ENCODE results near the gene CUTC. TPM values are rescaled to one million over a fixed set of nuclear protein-coding genes. Genes with fewer than 3 reads are reported as not detected.
A peak's percentile ranks its signal among the peaks of the same experiment; 100 is the strongest.

Gene CUTC
- total RNA-seq, 1 experiment from 2014 or later = 53.6 TPM

DNA sequence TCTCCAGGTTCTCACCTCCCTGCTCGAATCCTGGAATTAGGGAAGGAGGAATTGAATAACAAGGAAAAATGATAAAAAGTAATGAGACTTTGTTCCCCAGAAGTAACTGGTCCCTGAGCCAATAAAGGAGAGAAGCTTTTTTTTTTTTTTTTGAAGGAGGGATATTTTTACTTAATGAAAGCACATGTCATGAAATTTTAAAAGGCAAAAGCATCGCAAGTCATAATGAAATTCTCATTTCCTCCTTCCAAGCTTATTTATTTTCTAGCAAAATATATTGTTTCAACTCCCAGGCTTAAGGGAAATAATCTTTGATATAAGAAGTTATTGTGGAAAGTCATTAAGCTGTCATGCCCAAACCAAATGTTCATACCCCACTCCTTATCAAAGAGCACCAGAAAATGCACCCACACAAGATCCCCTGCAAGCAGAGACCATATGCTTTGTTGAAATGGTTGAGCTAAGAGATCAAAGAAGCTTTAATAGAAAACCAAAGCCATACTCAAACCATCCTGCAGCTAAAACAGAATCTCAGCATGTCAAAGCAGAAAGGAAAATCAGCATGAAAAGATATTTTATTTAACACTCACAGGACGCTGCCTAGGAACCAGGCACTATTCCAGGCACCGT is 33.8 kb downstream of the CUTC start:
- ATAC-seq = no peak
- peaks cover 0 to 6% of the 10 kb centered on the region in 2 experiments; a peak in 1 of 4 replicates for H3K36me3 ChIP-seq (ENCODE audit: control insufficient read depth in 1 of 2, insufficient read depth in 2 of 2, low read length in 2 of 2)
- H3K27me3 ChIP-seq (ENCODE audit: insufficient read depth, low read length) = no peaks in the 10 kb centered on the region
- no TSS peak for BruUV-seq (replicated peaks)
- H3K9me3 ChIP-seq (ENCODE audit: control insufficient read depth in 1 of 2, insufficient read depth in 1 of 2, low read depth in 1 of 2, low read length in 2 of 2) = no peaks in the 10 kb centered on the region
- no peaks in the 10 kb centered on the region for H3K9me2 ChIP-seq (ENCODE audit: insufficient read depth)
- H3K27ac ChIP-seq (ENCODE audit: low read depth, low read length) = peak overlapping the region; percentile 4; the same call in 1 of the 2 replicates
- no peak for TF ChIP-seq EZH2phosphoT487 (IDR thresholded peaks at IDR 0.05; ENCODE audit: borderline replicate concordance)
- TF ChIP-seq SP1 (IDR thresholded peaks at IDR 0.05; ENCODE audit: low read depth) = no peak
- peak; percentile 20; the same call in 1 of the 2 replicates for TF ChIP-seq MAX (IDR thresholded peaks at IDR 0.05)
- no peak overlapping the region for H2AFZ ChIP-seq (ENCODE audit: low read depth, low read length, poor library complexity, severe bottlenecking)
- intact Hi-C loops (cut with micrococcal nuclease) = no loop called here
- ChIA-PET POLR2A (interaction anchor here (0.6 to 1.1 kb wide), 3 partner anchors 12 to 100 kb away, joined by 3 read pairs; no protein-coding TSS in a partner anchor), RAD21 (ENCODE audit: low non-redundant PET in 1 of 2, low total read pairs in 2 of 2, uncharacterized antibody in 2 of 2, unreplicated experiment in 2 of 2) (no interaction called here), CTCF (no interaction called here)
- H4K20me1 ChIP-seq (ENCODE audit: insufficient read depth) = no peaks in the 10 kb centered on the region
- H3K4me1 ChIP-seq (ENCODE audit: control insufficient read depth in 1 of 2, insufficient read depth in 2 of 2, low read length in 2 of 2) = peaks cover 18 to 53% of the 10 kb centered on the region in 2 experiments
- no peak overlapping the region for H3K4me2 ChIP-seq (ENCODE audit: low read length)
- no peak for DNase-seq (ENCODE audit: low read depth, low spot score)
- H3K79me2 ChIP-seq (ENCODE audit: insufficient read depth, low read length) = no peaks in the 10 kb centered on the region
- H3K9ac ChIP-seq (ENCODE audit: low read length) = no peak overlapping the region
- H3K4me3 ChIP-seq (replicated peaks in 1 of 2; ENCODE audit: low read depth in 1 of 2, low read length in 2 of 2) = no peak overlapping the region

GRCh38 chr10:99766302-99766681 is 34.3 kb downstream of the CUTC start:
- ChIA-PET CTCF (no interaction called here), RAD21 (ENCODE audit: low non-redundant PET in 1 of 2, low total read pairs in 2 of 2, uncharacterized antibody in 2 of 2, unreplicated experiment in 2 of 2) (no interaction called here), POLR2A (interaction anchor here (0.6 to 1.1 kb wide), 3 partner anchors 11 to 101 kb away, joined by 3 read pairs; no protein-coding TSS in a partner anchor)
- Histone ChIP-seq H3K9me2 (ENCODE audit: insufficient read depth) (no peaks in the 10 kb centered on the region), H3K4me1 (ENCODE audit: control insufficient read depth in 1 of 2, insufficient read depth in 2 of 2, low read length in 2 of 2) (peaks cover 13 to 49% of the 10 kb centered on the region in 2 experiments), H4K20me1 (ENCODE audit: insufficient read depth) (no peaks in the 10 kb centered on the region), H3K27ac (ENCODE audit: low read depth, low read length) (peak overlapping the region; percentile 4; the same call in 1 of the 2 replicates), H2AFZ (ENCODE audit: low read depth, low read length, poor library complexity, severe bottlenecking) (no peak overlapping the region), H3K9ac (ENCODE audit: low read length) (no peak overlapping the region), H3K4me3 (replicated peaks in 1 of 2; ENCODE audit: low read depth in 1 of 2, low read length in 2 of 2) (no peak overlapping the region), H3K36me3 (ENCODE audit: control insufficient read depth in 1 of 2, insufficient read depth in 2 of 2, low read length in 2 of 2) (peaks cover 0 to 6% of the 10 kb centered on the region in 2 experiments; a peak in 1 of 4 replicates), H3K27me3 (ENCODE audit: insufficient read depth, low read length) (no peaks in the 10 kb centered on the region), H3K9me3 (ENCODE audit: control insufficient read depth in 1 of 2, insufficient read depth in 1 of 2, low read depth in 1 of 2, low read length in 2 of 2) (no peaks in the 10 kb centered on the region), H3K4me2 (ENCODE audit: low read length) (no peak overlapping the region), H3K79me2 (ENCODE audit: insufficient read depth, low read length) (no peaks in the 10 kb centered on the region)
- BruUV-seq (replicated peaks) = no TSS peak
- no peak for DNase-seq (ENCODE audit: low read depth, low spot score)
- no peak for ATAC-seq
- TF ChIP-seq RAD21 (IDR thresholded peaks at IDR 0.05; ENCODE audit: low read depth) (no peak), MAX (IDR thresholded peaks at IDR 0.05) (0 out of 2 replicates have a peak, but pooled peaks have one; percentile 3)
- intact Hi-C loops (cut with micrococcal nuclease) = no loop called here

All from HCT116 (cell line).